H7 (cell line): ENCODE measurements around the gene CAPRIN1. TPM values are rescaled to one million over a fixed set of nuclear protein-coding genes. Genes with fewer than 3 reads are reported as not detected.
"Not testable (repeated sequence)": the region's sequence is repeated elsewhere in the genome, so short reads cannot be mapped to it uniquely, and the experiment has no call there.

Source experiments
- DNase-seq: peaks from one replicate; pipeline ENCODE4 v3.0.0; 2012
- H3K27me3 ChIP-seq: 2 replicates; pipeline ENCODE4 v1.6.0; 2011; ENCODE audit warnings: mild to moderate bottlenecking, low read length; ENCODE audit not compliant: control insufficient read depth, insufficient read depth
- H3K36me3 ChIP-seq: replicated peaks from 2 replicates; pipeline ENCODE4 v1.5.1; 2011; ENCODE audit warnings: low read length; ENCODE audit not compliant: control insufficient read depth, insufficient read depth
- H3K4me3 ChIP-seq: 2 replicates; pipeline ENCODE4 v1.5.1; 2011; ENCODE audit warnings: low read depth, mild to moderate bottlenecking, control low read depth, low read length, moderate library complexity; ENCODE audit not compliant: insufficient read depth
- total RNA-seq: library from RNA; depleted of rRNA; stranded (reverse); fragments of >200 nt; shearing (Covaris generic); gene quantifications from 2 replicates; pipeline ENCODE4 v1.2.3, GENCODE V29; 2014

The CAPRIN1 gene
- total RNA-seq, 1 experiment from 2014 or later, result 178 TPM

DNA sequence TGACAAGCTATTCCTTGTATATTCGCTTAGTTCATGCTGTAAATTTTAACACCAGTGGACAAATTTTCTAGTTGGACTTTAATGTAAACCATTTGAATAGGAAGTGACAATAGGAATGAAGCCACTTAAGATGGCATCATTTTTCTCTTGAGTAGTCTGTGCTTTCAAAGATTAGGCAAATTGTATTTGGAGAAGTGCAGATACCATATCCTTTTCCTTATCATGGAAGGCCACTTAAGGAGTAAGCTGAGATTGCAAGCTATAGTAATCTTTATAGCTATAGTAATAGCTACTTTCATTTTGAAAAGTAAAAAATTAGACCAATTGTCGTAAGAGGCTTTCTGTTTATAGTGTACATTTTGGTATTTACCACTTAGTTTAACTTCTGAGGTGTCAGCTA is 12.8 kb downstream of the CAPRIN1 start:
- Histone ChIP-seq H3K36me3 (peaks cover 1% of the 10 kb centered on the region), H3K27me3 (no peaks in the 10 kb centered on the region), H3K4me3 (no peak overlapping the region)
- DNase-seq, result no peak

DNA sequence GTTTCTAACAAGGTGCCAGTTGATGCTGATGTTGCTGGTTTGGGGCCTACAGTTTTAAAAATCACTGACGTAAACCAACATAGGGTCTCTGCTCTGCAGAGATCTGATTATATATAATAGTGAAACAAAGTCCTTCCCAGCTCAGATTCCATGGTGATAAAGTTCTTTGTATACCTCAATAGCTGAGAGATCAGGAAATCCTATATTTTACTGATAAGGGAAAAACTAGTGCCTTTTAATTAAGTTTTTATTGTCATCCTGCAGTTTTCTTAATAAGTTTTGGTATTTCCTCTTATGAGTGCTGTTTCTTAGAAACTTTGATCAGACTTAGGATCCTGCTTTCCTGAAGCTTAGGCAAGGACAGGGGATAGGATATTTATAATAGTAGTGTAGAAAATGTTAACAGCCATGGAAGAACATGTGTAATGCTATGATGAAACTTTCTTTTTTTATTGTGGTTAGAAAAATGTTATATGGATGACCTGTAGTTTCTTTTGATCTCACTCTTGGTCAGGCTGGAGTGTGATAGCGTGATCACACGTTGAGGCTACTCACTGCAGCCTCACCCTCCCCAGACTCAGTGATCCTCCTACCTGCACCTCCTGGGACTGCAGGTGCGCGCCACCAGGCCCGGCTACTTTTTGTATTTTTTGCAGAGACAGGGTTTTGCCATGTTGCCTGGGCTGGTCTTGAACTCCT is 14.1 kb downstream of the CAPRIN1 start:
- no peaks in the 10 kb centered on the region for H3K27me3 ChIP-seq
- peak; percentile 33 for DNase-seq
- peaks cover 1% of the 10 kb centered on the region for H3K36me3 ChIP-seq
- H3K4me3 ChIP-seq, result no peak overlapping the region

DNA sequence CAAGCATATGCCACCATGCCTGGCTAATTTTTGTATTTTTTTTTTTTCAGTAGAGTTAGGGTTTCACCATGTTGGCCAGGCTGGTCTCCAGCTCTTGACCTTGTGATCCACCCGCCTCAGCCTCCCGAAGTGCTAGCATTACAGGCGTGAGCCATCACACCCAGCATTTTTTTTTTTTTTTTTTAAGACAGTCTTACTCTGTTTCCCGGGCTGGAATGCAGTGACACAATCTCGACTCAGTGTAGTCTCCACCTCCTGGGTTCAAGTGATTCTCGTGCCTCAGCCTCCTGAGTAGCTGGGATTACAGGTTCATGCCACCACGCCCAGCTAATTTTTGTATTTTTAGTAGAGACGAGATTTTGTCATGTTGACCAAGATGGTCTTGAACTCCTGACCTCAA is 15.2 kb downstream of the CAPRIN1 start:
- DNase-seq, H3K4me3 ChIP-seq, H3K36me3 ChIP-seq, H3K27me3 ChIP-seq: not testable (repeated sequence)

DNA sequence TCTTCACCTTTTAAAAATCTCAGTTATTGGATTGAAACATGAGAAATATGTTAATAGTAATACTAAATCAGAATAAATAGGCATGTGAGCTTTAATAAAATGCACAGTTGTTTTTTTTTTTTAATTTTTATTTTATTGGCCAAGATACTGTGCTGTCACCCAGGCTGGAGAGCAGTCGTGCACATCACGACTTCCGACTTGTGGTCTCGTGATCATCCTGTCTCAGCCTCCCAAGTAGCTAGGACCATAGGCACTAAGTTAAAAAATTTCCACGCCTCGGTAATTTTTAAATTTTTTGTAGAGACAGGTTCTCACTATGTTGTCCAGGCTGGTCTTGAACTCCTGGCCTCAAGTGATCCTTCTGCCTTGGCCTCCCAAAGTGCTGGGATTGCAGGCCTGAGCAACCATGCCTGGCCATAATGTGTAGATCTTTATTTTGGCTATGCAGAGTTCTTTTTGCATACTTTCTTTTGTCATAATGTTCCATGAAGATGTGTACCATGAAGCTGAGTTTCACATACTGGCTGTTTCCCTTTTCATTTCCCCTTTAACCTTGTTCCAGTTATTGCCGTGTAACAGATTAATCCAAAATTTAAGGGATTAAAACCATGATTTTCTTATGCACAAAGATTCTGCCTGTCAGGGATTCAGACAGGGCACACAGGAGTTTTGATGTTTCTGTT is 16.0 kb downstream of the CAPRIN1 start:
- DNase-seq, result no peak
- Histone ChIP-seq H3K27me3 (no peaks in the 10 kb centered on the region), H3K36me3 (peaks cover 6% of the 10 kb centered on the region), H3K4me3 (no peak overlapping the region)

DNA sequence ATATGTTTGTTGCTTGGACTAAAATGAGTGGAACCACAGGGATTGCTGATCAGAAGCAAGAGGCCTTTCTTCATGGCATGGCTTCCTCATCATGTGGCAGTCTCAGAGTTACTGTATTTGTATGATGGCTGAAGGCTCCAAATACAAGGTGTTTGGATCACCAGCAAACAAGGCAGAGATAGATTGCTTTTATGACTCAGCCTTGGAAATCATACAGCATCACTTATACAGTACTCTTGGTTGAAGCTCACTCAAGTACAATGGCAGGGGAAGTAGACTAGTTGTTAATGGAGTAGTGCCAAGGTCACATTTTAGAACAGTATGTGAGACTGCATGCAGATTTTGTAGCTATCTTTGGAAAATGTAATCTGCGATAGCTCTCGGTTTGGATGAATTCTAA is 16.6 kb downstream of the CAPRIN1 start:
- Histone ChIP-seq H3K4me3 (no peak overlapping the region), H3K36me3 (peaks cover 12% of the 10 kb centered on the region), H3K27me3 (no peaks in the 10 kb centered on the region)
- no peak for DNase-seq

DNA sequence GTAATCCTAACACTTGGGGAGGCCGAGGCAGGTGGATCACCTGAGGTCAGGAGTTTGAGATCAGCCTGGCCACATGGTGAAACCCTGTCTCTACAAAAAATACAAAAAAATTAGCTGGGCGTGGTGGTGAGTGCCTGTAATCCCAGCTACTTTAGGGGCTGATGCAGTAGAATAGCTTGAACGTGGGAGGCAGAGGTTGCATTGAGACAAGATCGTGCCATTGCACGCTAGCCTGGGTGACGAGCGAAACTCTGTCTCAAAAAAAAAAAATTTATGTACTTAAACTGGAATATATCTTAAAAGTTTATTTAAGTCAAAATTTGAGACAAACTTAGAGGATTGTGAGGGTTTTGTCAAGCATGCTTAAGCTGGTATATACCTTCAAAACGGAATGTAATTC is 19.8 kb downstream of the CAPRIN1 start:
- DNase-seq, H3K4me3 ChIP-seq: not testable (repeated sequence)

DNA sequence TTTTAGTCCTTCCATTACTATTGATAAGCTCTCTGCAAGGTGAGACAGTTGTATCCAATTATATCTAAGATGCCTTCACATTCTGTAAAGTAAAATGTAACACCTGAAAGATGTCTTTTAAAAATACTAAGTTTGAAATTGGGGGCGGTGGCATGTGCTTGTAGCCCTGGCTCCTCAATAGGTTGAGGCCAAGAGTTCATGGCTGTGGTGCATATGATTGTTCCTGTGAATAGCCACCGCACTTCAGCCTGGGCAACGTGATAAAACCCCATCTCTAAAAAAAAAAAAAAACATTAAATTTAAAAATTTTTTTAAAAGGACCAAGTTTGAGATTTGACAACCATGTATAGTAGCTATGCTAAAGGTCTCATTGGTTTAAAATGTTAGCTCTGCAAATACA is 20.5 kb downstream of the CAPRIN1 start:
- peaks cover 32% of the 10 kb centered on the region for H3K36me3 ChIP-seq
- H3K27me3 ChIP-seq, result no peaks in the 10 kb centered on the region

More for the DNA sequence above, 19.8 kb downstream of the CAPRIN1 start:
- not testable (repeated sequence) for H3K27me3 ChIP-seq
- peaks cover 26% of the 10 kb centered on the region for H3K36me3 ChIP-seq

DNA sequence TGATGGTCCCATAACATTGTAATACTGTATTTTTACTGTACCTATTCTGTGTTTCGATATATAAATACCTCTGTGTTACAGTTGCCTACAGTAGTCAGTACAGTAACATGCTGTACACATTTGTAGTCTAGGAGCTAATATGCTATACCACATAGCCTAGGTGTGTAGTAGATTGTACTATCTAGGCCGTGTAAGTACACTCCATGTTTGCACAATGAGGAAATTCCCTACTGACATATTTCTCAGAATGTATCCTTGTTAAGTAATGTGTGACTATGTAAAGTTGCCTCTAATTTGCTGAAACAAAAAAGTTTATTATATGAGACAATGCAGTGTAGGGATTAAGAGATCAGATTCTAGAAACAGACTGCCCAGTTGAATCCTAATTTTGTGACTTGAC is 21.3 kb downstream of the CAPRIN1 start:
- Histone ChIP-seq H3K27me3 (no peaks in the 10 kb centered on the region), H3K36me3 (peaks cover 37% of the 10 kb centered on the region), H3K4me3 (no peak overlapping the region)
- no peak for DNase-seq

More for the DNA sequence above, 20.5 kb downstream of the CAPRIN1 start:
- DNase-seq, result no peak
- H3K4me3 ChIP-seq, result no peak overlapping the region

DNA sequence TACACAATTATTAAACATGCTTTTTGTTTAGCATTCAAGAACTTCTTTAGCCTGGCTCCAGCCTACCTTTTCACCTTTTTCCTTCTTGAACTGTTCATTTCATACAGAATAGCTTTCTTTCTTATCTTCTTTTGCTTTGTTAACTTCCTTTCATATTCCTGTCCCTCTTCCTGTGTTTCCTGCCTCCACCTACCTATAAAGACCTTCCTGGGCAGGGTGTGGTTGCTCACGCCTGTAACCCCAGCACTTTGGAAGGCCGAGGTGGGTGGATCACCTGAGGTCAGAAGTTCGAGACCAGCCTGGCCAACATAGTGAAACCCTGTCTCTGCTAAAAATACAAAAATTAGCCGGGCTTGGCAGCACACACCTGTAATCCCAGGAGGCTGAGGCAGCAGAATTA is 22.9 kb downstream of the CAPRIN1 start:
- no peak for DNase-seq
- Histone ChIP-seq H3K36me3 (peaks cover 44% of the 10 kb centered on the region), H3K4me3 (no peak overlapping the region), H3K27me3 (no peaks in the 10 kb centered on the region)

DNA sequence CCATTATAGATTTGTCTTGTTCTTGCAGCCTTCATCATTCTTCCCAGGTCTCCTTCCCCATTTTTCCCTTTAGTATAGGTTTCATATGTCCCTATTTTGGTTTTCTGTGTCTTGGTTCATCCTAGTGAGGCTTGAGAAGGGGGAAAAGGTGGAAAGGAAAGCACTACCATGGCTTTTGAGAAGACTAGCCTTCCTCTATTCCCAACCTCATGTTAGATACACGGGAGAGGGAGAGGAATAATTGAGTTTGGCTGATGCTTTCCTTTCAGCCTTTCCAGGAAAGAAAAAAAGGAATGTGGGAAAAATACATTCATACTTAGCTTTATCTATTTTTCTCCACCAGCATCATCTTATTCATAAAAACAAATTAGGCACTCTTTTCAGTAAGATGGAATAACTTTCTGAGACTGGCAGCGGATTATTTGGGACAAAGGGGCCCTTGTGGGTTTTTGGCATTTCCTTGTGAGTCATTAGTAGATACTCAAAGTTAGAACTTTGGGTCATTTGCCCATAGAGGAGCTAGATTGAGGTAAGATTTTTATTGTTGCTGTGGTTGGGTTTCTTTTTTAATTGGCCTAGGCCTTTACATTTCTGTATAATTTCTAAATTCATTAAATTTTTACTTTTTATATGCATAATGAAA is 23.8 kb downstream of the CAPRIN1 start:
- no peak overlapping the region for H3K4me3 ChIP-seq
- H3K36me3 ChIP-seq, result peaks cover 49% of the 10 kb centered on the region
- H3K27me3 ChIP-seq, result no peaks in the 10 kb centered on the region
- no peak for DNase-seq

DNA sequence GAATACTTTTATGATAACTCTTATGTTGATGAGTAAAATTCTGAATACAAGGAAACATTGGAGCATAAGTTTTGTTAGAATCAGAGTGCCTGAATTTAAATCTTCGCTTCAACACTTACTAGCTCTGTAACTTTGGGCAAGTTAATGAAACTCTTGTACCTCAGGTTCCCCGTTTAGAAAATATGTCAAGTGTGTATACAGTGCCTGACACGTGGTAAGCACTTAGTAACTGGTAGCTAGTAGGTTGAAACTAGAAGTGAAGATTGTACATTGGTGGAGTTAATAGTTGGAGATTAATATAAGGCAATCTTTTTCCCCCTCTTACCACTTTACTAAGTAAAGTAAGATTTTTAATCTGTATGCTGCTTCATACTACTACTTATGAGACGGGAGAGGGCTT is 29.1 kb downstream of the CAPRIN1 start:
- Histone ChIP-seq H3K4me3 (no peak overlapping the region), H3K27me3 (no peaks in the 10 kb centered on the region), H3K36me3 (peaks cover 59% of the 10 kb centered on the region)
- DNase-seq, result no peak

DNA sequence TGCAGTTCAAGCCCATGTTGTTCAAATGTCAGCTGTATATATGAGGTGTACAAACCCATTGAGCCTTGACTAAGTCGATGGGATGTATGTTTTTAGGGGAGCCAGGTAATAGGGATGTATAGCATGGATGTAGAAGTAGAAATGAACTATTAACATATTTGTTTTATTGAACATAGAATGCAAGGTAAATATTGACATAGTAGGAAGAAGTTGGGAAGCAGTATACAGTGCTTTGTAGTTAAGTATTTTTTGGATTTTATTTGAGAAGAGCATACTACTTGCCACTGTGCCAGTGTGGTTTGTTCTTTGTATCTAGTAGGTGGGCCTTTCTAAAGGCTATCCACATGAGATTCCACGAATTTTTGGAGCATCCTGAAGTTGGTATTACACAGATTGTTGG is 33.1 kb downstream of the CAPRIN1 start:
- peaks cover 53% of the 10 kb centered on the region for H3K36me3 ChIP-seq
- H3K4me3 ChIP-seq, result no peak overlapping the region
- no peak for DNase-seq

DNA sequence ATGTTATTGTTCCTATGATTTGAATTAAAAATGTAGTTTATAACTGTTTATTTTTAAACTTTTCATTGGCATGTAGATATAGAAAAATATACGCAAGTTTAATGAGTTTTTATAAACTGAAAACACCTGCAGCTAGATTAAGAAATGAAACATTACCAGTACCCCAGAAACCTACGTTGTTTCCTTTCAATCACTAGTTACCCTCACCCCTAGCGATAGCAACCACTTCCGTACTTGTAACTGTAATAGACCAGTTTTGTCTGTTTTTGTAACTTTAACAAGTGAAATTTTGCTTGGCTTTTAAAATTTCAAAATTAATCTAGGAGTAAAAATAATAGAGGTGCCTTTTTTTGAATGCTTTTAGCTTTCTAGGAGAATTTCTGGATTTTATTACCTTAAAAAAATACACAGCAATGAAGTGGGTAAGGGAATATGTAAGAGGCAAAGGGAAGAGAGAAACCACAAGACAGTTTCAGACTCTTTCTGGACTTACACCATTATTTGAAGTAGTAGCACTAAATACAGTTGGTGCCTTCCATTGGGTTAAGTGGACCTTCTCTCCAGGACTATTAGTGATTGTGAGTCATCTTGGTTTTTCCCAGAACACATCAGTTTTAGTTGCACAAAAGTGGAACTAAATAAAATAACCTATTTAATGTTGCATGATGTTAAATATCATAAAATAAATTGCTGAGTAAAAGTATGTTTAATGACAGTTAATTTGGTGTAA is 35.2 kb downstream of the CAPRIN1 start:
- no peak for DNase-seq
- Histone ChIP-seq H3K27me3 (no peaks in the 10 kb centered on the region), H3K36me3 (peaks cover 58% of the 10 kb centered on the region), H3K4me3 (no peak overlapping the region)

More for the DNA sequence above, 33.1 kb downstream of the CAPRIN1 start:
- H3K27me3 ChIP-seq, result no peaks in the 10 kb centered on the region

DNA sequence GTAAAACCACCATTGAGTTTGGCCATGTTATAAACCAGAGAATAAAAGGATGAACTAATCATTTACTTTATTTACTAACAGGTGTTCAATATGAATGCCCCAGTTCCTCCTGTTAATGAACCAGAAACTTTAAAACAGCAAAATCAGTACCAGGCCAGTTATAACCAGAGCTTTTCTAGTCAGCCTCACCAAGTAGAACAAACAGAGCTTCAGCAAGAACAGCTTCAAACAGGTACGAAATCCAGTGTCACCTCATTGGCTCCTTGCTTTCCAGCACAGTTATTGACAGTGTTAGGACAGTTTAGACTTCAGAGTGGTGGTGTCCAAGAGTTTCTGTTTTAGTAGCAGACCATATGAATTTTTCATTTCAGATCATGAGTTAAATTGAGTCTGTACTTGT is 40.3 kb downstream of the CAPRIN1 start:
- no peak for DNase-seq
- H3K36me3 ChIP-seq, result peaks cover 48% of the 10 kb centered on the region
- H3K27me3 ChIP-seq, result no peaks in the 10 kb centered on the region
- H3K4me3 ChIP-seq, result no peak overlapping the region
